Fibroblast of mammary gland (primary cell): ENCODE measurements around the gene GPR155.

Experiments
- DNase-seq: peaks from one replicate; pipeline ENCODE4 v3.0.0-alpha.2; 2010; ENCODE audit warnings: low read depth
- H3K4me3 ChIP-seq: 2 replicates; pipeline ENCODE4 v1.5.1; 2011; ENCODE audit warnings: low read depth, mild to moderate bottlenecking, low read length, moderate library complexity; ENCODE audit not compliant: control insufficient read depth
- CTCF ChIP-seq: conservative IDR thresholded peaks from 2 replicates; pipeline ENCODE4 v1.5.1; 2011; ENCODE audit warnings: low read depth, low read length, inconsistent platforms; ENCODE audit not compliant: control insufficient read depth, insufficient read depth

Gene GPR155

DNA sequence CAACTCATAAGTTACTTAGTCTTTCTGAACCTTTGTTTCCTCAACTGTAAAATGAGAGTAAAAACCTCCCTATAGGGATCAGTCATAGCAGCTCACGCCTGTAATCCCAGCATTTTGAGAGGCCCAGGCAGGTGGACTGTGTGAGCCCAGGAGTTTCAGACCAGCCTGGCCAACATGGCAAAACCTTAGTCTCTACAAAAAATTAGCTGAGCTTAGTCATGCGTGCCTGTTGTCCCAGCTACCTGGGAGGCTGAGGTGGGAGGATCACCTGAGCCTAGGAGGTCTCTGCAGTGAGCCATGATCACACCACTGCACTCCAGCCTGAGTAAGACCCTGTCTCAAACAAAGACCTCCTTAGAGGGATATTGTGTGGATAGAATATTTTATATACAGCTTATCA is 2.3 kb downstream of the GPR155 start:
- TF ChIP-seq CTCF, result no peak
- DNase-seq, result no peak
- no peak overlapping the region for H3K4me3 ChIP-seq

DNA sequence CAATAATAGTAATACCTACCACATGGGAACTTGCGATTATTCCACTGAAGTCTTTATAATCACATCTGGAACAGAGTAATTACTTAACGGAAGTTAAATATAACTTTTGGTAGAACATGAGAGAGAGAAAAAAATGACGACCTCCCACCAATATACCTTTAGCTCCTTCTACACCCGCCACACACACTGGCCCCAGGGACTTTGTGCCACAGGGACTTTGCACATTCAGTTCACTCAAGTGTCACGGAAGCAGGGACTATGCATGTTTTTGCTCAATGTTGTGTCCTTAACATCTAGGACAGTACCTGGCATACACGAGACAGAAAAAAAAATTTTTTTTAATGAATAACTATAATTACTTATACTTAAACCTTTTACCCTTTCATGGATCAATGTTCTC is 4.0 kb downstream of the GPR155 start:
- no peak for DNase-seq
- no peak overlapping the region for H3K4me3 ChIP-seq
- TF ChIP-seq CTCF, result no peak

- H3K4me3 ChIP-seq, result no peak overlapping the region
- no peak for TF ChIP-seq CTCF
These were observed 9.1 kb downstream of the GPR155 start for GRCh38 chr2:174477759-174478158.

DNA sequence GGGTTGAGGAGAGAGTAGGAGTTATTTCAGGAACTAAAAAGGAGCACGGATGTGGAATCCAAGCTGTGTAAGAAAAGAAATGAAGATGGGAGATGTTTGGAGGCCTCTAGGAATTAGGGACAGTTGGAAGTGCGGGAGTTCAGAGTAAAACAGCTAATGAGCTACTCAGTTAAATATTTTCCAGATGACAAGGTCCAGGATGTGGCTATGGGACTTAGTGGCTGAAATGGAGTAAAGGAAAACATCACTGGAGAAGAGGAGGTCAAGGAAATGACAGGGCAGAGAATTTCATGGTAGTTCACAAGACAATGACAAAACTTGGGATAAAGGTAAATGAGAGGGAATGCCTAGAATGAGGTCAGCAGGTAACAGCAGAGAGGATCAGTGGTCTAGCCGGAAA is 13.0 kb downstream of the GPR155 start:
- H3K4me3 ChIP-seq, result no peak overlapping the region
- TF ChIP-seq CTCF, result no peak
- DNase-seq, result no peak

More at GRCh38 chr2:174477759-174478158, 9.1 kb downstream of the GPR155 start:
- no peak for DNase-seq

DNA sequence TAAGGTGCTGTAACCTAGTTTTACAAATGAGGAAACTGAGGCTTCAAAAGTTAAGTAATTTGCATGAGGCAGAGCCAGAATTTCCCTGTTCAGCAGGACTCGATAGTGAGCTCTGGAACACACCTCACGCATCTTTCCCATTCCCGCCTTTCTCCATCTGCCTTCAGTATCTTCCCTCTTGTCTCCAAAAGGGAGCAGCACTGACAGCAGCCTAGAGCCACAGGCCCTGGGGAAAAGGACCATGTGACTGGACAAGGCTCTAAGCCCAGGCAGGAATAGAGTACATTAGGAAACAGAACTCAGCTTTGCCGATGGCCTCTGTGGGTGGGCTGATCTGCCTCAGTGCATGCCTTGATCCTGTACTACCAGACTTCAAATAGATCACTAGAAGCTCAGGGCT is 21.5 kb downstream of the GPR155 start:
- DNase-seq, result no peak
- H3K4me3 ChIP-seq, result no peak overlapping the region
- no peak for TF ChIP-seq CTCF

GRCh38 chr2:174461221-174461620 is 25.6 kb downstream of the GPR155 start:
- TF ChIP-seq CTCF, result no peak
- H3K4me3 ChIP-seq, result no peak overlapping the region
- no peak for DNase-seq

GRCh38 chr2:174454566-174454965 is 32.3 kb downstream of the GPR155 start:
- TF ChIP-seq CTCF, result no peak
- no peak overlapping the region for H3K4me3 ChIP-seq
- no peak for DNase-seq
